Urinary bladder (tissue), 4 donors: Measurements from ENCODE around the gene SRGAP2. TPM values are rescaled to one million over a fixed set of nuclear protein-coding genes. Genes with fewer than 3 reads are reported as not detected.
"Not testable (repeated sequence)": the region's sequence is repeated elsewhere in the genome, so short reads cannot be mapped to it uniquely, and the experiment has no call there.

ENCODE experiments used
- DNase-seq: peaks from one replicate; pipeline ENCODE4 v3.0.0-alpha.2; 2015; ENCODE audit errors: extremely low spot score
- H3K27ac ChIP-seq: one replicate; pipeline ENCODE4 v1.5.1; 2013; ENCODE audit warnings: low read depth, mild to moderate bottlenecking, moderate library complexity
- H3K36me3 ChIP-seq: one replicate; pipeline ENCODE4 v1.6.1; 2013; ENCODE audit warnings: mild to moderate bottlenecking, moderate library complexity; ENCODE audit not compliant: insufficient read depth
- H3K4me1 ChIP-seq: one replicate; pipeline ENCODE4 v1.6.1; 2013; ENCODE audit warnings: mild to moderate bottlenecking, moderate library complexity; ENCODE audit not compliant: insufficient read depth
- H3K4me3 ChIP-seq: one replicate; pipeline ENCODE4 v1.5.1; 2013; ENCODE audit warnings: low read depth, low read length
- WGBS: extraction: QIAGEN DNeasy Blood & Tissue Kit; methylation state at CpG from one replicate; pipeline ENCODE4 v1.1.7; 2013; 5-methylcytosine and 5-hydroxymethylcytosine counted together
- polyA plus RNA-seq: library from polyadenylated mRNA; stranded (reverse); fragments of 200-250 nt; gene quantifications from one replicate; pipeline ENCODE4 v1.2.3, GENCODE V29; 2013
- total RNA-seq: library from RNA; depleted of rRNA; stranded (reverse); fragments of >200 nt; gene quantifications from one replicate; pipeline ENCODE4 v1.2.3, GENCODE V29; 2014
- donor health status: healthy with polysubstance abuse.
- donor health status: healthy.

Gene SRGAP2
- total and polyA plus RNA-seq, 2 donors = 23.0 to 71.5 TPM

DNA sequence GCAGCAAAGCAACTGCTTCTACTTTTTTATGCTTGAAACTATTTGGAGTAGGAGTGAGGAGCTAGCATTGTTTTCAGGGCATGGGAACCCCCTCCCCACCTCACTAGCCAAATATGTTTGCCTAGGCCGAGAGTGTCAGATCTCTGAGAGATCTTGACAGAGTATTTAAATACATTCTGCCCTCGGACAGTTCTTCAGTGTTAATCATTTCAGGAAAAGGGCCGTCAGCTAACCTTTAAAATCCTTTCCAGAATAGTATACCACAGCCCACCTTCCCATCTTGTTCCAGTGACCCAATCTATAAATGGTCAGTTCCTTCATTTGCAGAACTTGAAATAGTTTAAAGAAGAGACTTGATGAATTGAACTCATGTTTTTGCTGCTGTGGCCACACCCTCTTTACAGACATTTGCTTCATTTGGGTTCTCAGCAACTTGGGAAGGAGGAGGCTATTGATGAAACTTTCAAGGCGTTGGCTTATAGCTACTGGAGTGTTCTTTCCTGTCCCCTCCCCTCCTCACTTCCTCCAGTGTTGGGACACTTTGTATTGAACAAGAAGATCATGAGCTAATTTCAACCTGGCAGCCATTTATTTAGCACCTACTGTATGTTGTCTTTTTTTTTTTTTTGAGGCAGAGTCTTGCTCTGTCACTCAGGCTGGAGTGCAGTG lies 17.1 kb downstream of the SRGAP2 start:
- H3K27ac ChIP-seq, H3K4me1 ChIP-seq, H3K36me3 ChIP-seq, H3K4me3 ChIP-seq: not testable (repeated sequence)
- WGBS = 50% methylated on average over 4 of the region's 4 CpGs
- DNase-seq = peak; percentile 0

DNA sequence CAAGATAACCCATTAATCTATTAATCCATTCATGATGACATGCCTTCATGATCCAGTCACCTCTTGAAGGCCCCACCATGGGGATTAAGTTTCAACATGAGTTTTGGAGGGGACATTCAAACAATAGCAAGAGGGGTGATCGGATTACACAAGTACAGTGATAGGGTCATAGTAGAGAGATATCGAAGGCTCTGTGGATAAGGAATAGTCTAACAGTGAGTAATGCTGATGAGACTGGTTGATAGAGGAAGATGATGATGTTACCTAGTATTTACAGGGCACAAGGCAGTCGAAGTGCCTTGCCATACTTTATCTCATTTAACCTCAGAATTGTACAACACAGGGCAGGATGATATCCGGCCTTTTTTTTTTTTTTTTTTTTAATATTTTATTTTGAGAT lies 18.2 kb downstream of the SRGAP2 start:
- H3K27ac ChIP-seq, DNase-seq, H3K4me1 ChIP-seq, H3K4me3 ChIP-seq, H3K36me3 ChIP-seq: not testable (repeated sequence)
- WGBS = no CpG with 5 or more reads among the region's 4 CpGs

DNA sequence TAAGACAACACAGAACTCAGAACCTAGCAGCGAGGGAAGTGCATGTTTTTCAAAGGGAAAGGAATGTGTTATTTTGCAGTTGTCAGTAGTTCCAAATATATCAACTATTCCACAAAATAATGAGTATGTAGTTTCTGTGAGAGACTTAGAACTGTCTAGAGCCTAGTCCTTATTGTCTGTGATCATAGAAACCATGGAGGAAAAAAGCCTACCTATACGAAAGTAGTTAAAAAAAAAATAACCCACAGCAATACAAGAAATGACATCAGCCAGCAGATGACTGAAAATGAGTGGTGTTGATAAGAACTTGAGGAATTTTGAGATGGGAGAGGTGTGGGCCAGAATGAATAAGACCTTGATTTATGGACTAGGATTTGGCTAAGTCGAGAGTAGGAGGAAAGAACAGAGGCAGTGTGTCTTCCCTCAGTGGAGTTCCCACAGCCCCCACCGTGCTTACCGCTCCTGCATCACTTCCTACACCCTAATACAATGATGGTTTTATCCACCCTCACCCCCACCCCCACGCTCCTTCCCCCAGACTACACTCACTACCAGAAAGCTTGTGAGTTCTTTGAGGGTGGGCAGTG lies 20.9 kb downstream of the SRGAP2 start:
- H3K27ac ChIP-seq = not testable (repeated sequence)
- 83% methylated on average over 2 of the region's 6 CpGs for WGBS

DNA sequence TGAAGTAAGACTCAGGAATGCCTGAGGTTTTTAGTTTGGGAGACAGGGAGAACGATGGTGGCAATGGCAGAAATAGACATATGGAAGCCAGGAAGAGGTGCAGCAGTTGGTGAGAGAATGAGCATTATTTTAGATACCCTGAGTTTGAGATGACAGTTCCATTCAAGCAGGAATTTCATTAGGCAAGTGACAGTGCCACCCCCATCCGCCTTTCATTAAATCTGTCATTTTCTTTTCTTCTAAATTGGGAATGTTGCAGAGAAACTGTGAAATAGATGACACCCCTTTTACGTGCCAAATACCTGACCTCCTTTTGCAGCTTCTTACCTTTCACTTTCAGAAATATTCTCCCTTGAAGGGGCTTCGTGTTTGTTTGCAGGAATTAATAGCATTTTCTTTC lies 22.0 kb downstream of the SRGAP2 start:
- not testable (repeated sequence) for DNase-seq, H3K36me3 ChIP-seq, H3K27ac ChIP-seq, H3K4me3 ChIP-seq, H3K4me1 ChIP-seq
- WGBS = 91% methylated on average over 4 of the region's 4 CpGs

More for the DNA sequence above, 20.9 kb downstream of the SRGAP2 start:
- H3K36me3 ChIP-seq, H3K4me3 ChIP-seq, H3K4me1 ChIP-seq, DNase-seq: not testable (repeated sequence)

DNA sequence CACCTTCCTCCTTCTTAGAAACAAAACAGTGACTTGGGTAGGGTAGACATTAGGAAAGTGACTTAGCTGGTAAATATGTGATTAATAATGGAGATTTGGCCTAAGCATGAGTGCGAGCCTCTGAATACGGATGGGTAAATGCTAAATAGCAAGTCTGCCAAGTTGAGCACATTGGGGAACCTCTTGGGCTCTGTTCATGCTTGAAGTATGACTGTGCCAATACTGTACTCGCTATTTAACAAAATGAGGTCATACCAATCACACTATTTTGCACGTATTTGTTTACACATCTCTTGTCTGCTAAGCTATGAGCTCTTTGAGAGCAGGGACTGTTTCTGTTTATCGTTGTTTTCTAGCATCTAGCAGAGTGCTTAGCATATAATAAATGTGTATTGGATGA lies 23.5 kb downstream of the SRGAP2 start:
- not testable (repeated sequence) for DNase-seq, H3K4me3 ChIP-seq, H3K4me1 ChIP-seq, H3K27ac ChIP-seq, H3K36me3 ChIP-seq
- WGBS = 86% methylated on average over 3 of the region's 5 CpGs

DNA sequence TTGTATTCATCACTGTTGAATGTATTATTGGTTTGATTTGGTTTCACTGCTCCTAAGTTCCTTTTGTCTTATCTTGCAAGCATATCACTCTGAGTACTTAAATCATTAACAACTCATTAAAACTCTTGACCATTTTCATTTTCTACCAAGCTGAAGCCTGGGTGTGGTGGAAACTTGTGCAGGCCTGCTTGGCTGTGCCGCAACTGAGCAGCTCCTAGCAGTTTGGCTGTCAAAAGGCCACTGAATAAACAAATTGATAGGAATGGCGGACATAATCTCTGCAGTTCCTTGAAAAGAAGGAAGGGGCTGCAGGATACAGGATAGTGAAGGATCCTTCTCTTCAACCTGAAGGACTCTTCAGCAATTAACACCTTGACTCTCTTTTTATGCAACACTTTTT lies 25.9 kb downstream of the SRGAP2 start:
- H3K4me1 ChIP-seq, H3K27ac ChIP-seq, H3K4me3 ChIP-seq, DNase-seq, H3K36me3 ChIP-seq: not testable (repeated sequence)
- 56% methylated on average over 2 of the region's 2 CpGs for WGBS

DNA sequence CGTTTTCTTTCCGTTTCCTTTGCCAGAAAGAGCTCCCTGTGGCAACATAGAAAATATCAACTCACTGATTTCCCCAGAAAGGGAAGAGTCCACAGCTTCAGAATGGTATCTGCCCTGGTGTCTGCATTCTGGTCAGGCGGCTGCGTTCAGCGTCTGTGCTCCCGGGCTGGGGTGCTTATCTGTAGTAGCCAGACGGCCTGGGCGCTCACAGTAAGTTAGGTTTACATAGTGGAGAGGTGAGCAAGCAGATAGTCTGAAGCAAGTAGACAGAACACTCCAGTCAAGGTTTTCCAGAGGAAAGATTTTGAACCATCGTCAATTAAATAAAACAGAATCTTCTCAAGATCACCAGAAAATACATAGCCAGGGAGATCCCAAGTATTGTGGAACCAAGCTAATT lies 28.6 kb downstream of the SRGAP2 start:
- not testable (repeated sequence) for H3K36me3 ChIP-seq, H3K4me1 ChIP-seq, DNase-seq, H3K4me3 ChIP-seq, H3K27ac ChIP-seq
- WGBS = 94% methylated on average over 8 of the region's 9 CpGs

DNA sequence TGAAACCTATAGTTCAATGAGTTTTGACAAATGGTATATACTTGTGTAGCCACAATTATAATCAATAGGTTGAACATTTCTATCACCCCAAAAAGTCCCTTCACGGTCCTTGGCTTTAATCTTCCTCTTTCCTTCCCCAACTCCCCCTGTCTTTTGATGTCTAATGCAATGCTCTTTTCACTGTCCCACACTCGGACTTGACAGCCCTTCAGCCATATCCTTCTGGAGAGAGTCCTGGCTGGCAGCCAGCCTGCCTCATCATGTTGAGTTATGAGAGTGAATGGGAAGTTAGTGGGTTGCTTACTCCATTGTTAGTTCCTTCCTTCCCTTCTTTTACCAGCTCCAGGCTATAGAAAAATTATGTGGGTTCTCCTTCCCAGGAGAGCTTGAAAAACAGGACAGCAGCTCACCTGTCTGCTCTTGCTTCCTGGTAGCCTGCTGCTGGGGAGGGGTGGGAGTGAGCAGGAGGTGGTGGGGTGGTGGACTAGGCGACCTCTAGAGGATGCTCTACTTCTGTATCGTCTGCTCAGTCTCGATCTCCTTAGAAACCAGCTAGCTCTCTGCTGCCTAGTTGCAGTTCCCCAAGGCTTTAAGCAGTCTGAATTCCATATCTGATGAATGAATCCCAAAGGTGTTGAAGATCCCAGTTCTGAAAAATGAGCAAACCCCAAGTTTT lies 29.8 kb downstream of the SRGAP2 start:
- not testable (repeated sequence) for H3K4me3 ChIP-seq, H3K4me1 ChIP-seq, H3K27ac ChIP-seq, DNase-seq, H3K36me3 ChIP-seq
- 67% methylated on average over 2 of the region's 5 CpGs for WGBS

DNA sequence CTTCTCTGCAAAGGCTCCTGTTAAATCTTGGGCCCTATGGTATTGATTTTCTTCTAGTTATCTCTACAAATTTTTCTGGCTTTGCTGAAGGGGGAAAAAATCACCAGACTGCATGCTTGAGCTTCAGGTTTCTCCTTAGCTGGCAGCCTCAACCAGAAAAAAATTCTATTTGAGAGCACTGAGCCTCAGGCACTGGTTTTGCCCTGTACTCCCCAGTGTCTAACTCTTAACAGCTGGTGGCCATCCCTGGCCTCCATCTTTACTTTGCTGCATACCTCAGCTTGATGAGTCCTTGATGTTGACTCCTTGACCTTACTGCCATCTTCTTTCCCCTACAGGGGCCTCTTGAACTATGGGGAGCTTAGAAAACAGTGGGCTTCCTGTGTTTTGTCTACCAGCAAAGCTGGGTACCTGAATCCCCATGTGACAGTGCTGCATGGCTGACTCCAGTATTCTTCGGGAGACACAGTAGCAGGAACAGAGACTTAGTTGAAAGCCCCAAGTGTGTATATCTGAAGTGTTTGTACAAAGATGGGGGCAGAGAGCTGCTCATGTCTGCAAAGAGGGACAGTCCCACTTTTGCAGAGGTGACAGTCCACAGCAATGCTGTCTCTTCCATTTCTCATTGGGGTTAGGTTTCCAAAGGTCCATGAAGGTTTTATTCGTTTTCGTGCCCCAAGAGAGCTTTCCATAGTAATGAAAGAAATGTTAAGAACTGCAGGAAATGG lies 31.0 kb downstream of the SRGAP2 start:
- H3K4me3 ChIP-seq, H3K4me1 ChIP-seq, DNase-seq, H3K27ac ChIP-seq, H3K36me3 ChIP-seq: not testable (repeated sequence)
- 86% methylated on average over 3 of the region's 3 CpGs for WGBS

DNA sequence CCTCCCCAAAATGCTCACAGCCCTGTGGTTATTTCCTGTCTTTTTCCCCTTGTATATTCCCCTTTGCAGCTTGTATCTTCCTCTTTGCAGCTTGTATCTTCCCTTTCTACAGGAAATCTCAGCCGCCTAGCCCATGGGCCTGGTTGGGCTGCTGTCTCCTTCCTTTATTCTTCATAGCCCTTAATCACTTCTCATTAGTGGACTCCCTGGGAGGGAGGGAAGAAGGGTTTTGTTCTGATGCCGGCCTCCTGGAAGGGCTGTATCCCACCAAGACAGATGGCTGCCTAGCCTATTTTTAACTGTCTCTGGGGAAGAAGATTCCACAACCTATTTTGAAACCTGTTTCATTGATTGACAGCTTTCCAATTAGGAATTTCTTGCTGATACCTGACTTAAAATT lies 31.8 kb downstream of the SRGAP2 start:
- not testable (repeated sequence) for H3K4me3 ChIP-seq, DNase-seq, H3K27ac ChIP-seq, H3K4me1 ChIP-seq, H3K36me3 ChIP-seq
- WGBS = no CpG with 5 or more reads among the region's 2 CpGs

DNA sequence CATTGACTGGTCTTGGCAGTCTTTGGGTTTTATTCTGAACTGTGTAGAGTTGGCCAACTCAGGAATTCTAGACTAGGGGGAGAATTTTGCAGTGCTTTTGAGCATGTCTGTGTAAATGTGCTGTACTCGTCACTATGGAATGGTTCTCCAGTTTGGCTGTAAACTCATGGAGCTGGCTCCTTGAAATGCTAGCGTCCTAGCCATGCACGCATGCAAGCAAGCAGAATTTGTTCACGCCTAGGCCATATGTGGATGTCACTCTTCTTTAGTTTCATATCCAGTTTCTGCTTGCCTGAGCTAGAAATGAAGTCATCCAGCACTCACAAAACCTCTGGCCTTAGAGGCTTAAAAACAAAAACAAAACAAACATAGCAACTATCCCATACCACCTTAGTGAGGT lies 36.9 kb downstream of the SRGAP2 start:
- H3K4me3 ChIP-seq, H3K27ac ChIP-seq, DNase-seq, H3K36me3 ChIP-seq, H3K4me1 ChIP-seq: not testable (repeated sequence)
- 79% methylated on average over 4 of the region's 4 CpGs for WGBS

DNA sequence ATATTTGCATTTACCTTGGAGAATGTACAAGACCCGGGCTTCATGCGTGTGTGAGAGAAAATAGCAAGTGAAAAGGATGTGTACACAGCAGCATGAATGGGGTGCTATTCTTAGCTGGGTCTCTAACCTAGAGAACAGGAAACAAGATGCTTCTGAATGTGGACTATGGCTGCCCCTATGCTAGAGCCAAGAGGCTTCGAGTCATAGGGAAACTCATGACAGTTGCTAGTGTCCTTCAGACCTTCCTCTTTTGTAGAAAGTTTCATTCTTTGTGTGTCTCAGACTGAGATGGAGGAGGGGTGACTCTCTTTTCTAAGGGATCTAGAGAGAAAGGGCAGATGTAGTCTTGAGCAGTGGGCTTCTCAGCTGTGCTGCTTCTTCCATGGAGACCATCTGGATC lies 40.0 kb downstream of the SRGAP2 start:
- not testable (repeated sequence) for H3K4me1 ChIP-seq, H3K36me3 ChIP-seq, H3K27ac ChIP-seq, H3K4me3 ChIP-seq, DNase-seq
- WGBS = 57% methylated on average over 1 of the region's 3 CpGs

DNA sequence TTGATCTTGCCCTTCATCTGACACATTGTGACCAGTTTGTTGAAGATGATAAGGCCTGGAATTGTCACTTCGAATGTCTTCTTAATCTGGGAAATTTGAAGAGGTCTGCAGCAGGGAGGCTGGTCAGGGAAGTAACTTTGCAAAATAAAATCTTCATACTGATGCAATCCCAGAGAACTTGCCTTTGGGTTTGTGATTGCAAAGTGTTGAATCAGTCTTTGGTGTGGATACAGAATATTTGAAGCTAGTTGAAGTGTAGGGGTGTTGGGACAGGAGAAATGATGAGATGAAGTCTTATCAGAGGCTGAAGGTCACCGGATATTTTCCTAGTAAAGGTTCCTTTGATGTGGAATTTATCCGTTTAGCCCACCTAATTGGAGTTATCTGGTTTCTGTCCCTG lies 42.1 kb downstream of the SRGAP2 start:
- H3K27ac ChIP-seq, H3K4me1 ChIP-seq, H3K4me3 ChIP-seq, H3K36me3 ChIP-seq, DNase-seq: not testable (repeated sequence)
- 65% methylated on average over 1 of the region's 3 CpGs for WGBS
